SK-N-SH (cell line): ENCODE measurements around the gene RHAG. TPM values are rescaled to one million over a fixed set of nuclear protein-coding genes. Genes with fewer than 3 reads are reported as not detected.
"Not testable (repeated sequence)": the region's sequence is repeated elsewhere in the genome, so short reads cannot be mapped to it uniquely, and the experiment has no call there.

Experiments used
- CTCF ChIA-PET: fragments of 300-600, 350-600 bp; formaldehyde crosslinking; extraction: SDS; loops from one replicate; lab custom pipeline; 2021; lab: Yijun Ruan, JAX
- POLR2A ChIA-PET: fragments of 350-600 bp; sonication (Branson Sonifier 250); formaldehyde crosslinking; extraction: SDS; loops from one replicate; lab custom pipeline; 2020; ENCODE audit warnings: antibody characterized with exemption, inconsistent platforms; lab: Yijun Ruan, JAX
- DNase-seq: peaks from one replicate; pipeline ENCODE4 v3.0.0; 2012
- H2AFZ ChIP-seq: fragments of 200-600 bp; sonication (generic); 2 replicates; pipeline ENCODE4 v1.8.1; 2016; ENCODE audit warnings: antibody characterized with exemption, mild to moderate bottlenecking, low read depth
- H3F3A ChIP-seq: fragments of 200-600 bp; sonication (generic); replicated peaks from 2 replicates; pipeline ENCODE3; 2016; ENCODE audit warnings: antibody characterized with exemption, mild to moderate bottlenecking; ENCODE audit not compliant: insufficient read depth
- H3K27ac ChIP-seq, 2 experiments: fragments of 200-500 bp in 1 of 2; fragments of 200-600 bp in 1 of 2; sonication (Bioruptor generic) in 1 of 2; sonication (generic), shearing (Covaris generic) in 1 of 2; 2 replicates each; pipeline versions ENCODE4 v1.5.1 to v1.6.1; 2014 to 2016; ENCODE audit warnings: low read depth in 2 of 2, inconsistent platforms in 1 of 2, low read length in 1 of 2, mild to moderate bottlenecking in 1 of 2, mixed read lengths in 1 of 2
- H3K27me3 ChIP-seq: fragments of 200-600 bp; sonication (generic), shearing (Covaris generic); 2 replicates; pipeline ENCODE4 v1.6.1; 2016; ENCODE audit warnings: mixed run types; ENCODE audit not compliant: insufficient read depth
- H3K36me3 ChIP-seq, 2 experiments: fragments of 200-500 bp in 1 of 2; fragments of 200-600 bp in 1 of 2; sonication (Bioruptor generic) in 1 of 2; sonication (generic) in 1 of 2; replicated peaks in 1 of 2; 2 replicates each; pipeline versions ENCODE3 to v1.5.1; 2014 to 2016; ENCODE audit warnings: low read length in 1 of 2, mild to moderate bottlenecking in 1 of 2; ENCODE audit not compliant: insufficient read depth in 2 of 2, control insufficient read depth in 1 of 2
- H3K4me1 ChIP-seq, 2 experiments: fragments of 200-500 bp in 1 of 2; fragments of 200-600 bp in 1 of 2; sonication (Bioruptor generic) in 1 of 2; sonication (generic), shearing (Covaris generic) in 1 of 2; 2 replicates each; pipeline versions ENCODE4 v1.5.1 to v1.6.1; 2014 to 2016; ENCODE audit warnings: low read depth in 1 of 2, low read length in 1 of 2, mixed run types in 1 of 2; ENCODE audit not compliant: insufficient read depth in 2 of 2, control insufficient read depth in 1 of 2
- H3K4me2 ChIP-seq: fragments of 200-600 bp; sonication (generic), shearing (Covaris generic); 2 replicates; pipeline ENCODE4 v1.6.1; 2017; ENCODE audit warnings: mixed run types
- H3K4me3 ChIP-seq, 2 experiments: fragments of 200-500 bp in 1 of 2; fragments of 200-600 bp in 1 of 2; sonication (Bioruptor generic) in 1 of 2; sonication (generic), shearing (Covaris generic) in 1 of 2; 2 replicates each; pipeline versions ENCODE4 v1.5.1 to v1.8.1; 2014 to 2016; ENCODE audit warnings: low read depth in 2 of 2, inconsistent platforms in 1 of 2, low read length in 1 of 2, mild to moderate bottlenecking in 1 of 2, mixed read lengths in 1 of 2, moderate library complexity in 1 of 2
- H3K79me2 ChIP-seq: fragments of 200-600 bp; sonication (generic); 2 replicates; pipeline ENCODE4 v1.8.1; 2017; ENCODE audit warnings: mild to moderate bottlenecking; ENCODE audit not compliant: insufficient read depth
- H3K9ac ChIP-seq: fragments of 200-600 bp; sonication (generic); 2 replicates; pipeline ENCODE4 v1.6.1; 2017; ENCODE audit warnings: mixed run types
- H3K9me2 ChIP-seq: fragments of 200-600 bp; sonication (generic); 2 replicates; pipeline ENCODE4 v1.6.1; 2017; ENCODE audit warnings: mixed run types
- H3K9me3 ChIP-seq: fragments of 200-600 bp; sonication (generic); 2 replicates; pipeline ENCODE4 v1.6.1; 2017; ENCODE audit warnings: mixed run types, mild to moderate bottlenecking, moderate library complexity
- H4K20me1 ChIP-seq: fragments of 200-600 bp; sonication (generic); 2 replicates; pipeline ENCODE4 v1.6.1; 2017; ENCODE audit warnings: mild to moderate bottlenecking, mixed run types; ENCODE audit not compliant: insufficient read depth
- CTCF ChIP-seq: fragments of 200-600 bp; sonication (generic); IDR thresholded peaks from 2 replicates; pipeline ENCODE4 v1.6.1; 2017; ENCODE audit warnings: antibody characterized with exemption, mild to moderate bottlenecking, moderate library complexity
- EP300 ChIP-seq, 2 experiments: IDR thresholded peaks; 2 replicates each; pipeline versions ENCODE4 v1.4.0 to v1.6.1; 2012; ENCODE audit warnings: borderline replicate concordance in 1 of 2, low read depth in 1 of 2, low read length in 1 of 2
- FOXM1 ChIP-seq: IDR thresholded peaks from 2 replicates; pipeline ENCODE4 v1.4.0; 2012; ENCODE audit warnings: low read depth, mild to moderate bottlenecking
- NFIC ChIP-seq: IDR thresholded peaks from 2 replicates; pipeline ENCODE4 v1.4.0; 2012; ENCODE audit warnings: borderline replicate concordance
- REST ChIP-seq: IDR thresholded peaks from 2 replicates; pipeline ENCODE4 v1.6.1; 2012; ENCODE audit warnings: mild to moderate bottlenecking, low read depth, low read length, moderate library complexity
- SIN3A ChIP-seq: IDR thresholded peaks from 2 replicates; pipeline ENCODE4 v1.6.1; 2012; ENCODE audit warnings: low read depth, mild to moderate bottlenecking, low read length, moderate library complexity, borderline replicate concordance
- SMC3 ChIP-seq: IDR thresholded peaks from 2 replicates; pipeline ENCODE4 v1.6.1; 2012; ENCODE audit warnings: low read depth, low read length, improper control_type of control experiment
- ZBTB33 ChIP-seq: IDR thresholded peaks from 2 replicates; pipeline ENCODE4 v1.4.0; 2012; ENCODE audit warnings: low read depth, borderline replicate concordance
- WGBS: methylation state at CpG from one replicate; pipeline ENCODE4 v1.1.6; 2017; ENCODE audit warnings: low lambda C conversion rate; 5-methylcytosine and 5-hydroxymethylcytosine counted together
- polyA plus RNA-seq, 3 experiments: library from polyadenylated mRNA; depleted of rRNA; stranded (reverse); fragments of >200 nt; gene quantifications; 2 replicates each; pipeline ENCODE4 v1.2.3, GENCODE V29; 2012

RHAG gene
- polyA plus RNA-seq, 1 of the 3 experiments (the other 2 are of a cell fraction) = not detected

- TF ChIP-seq CTCF = peak; percentile 86
Measured at GRCh38 chr6:49606721-49607390, 29.8 kb downstream of the RHAG start (continued).

- H3K36me3 ChIP-seq, CTCF ChIA-PET, H3K27ac ChIP-seq, DNase-seq, H2AFZ ChIP-seq, H3K9ac ChIP-seq, H3K9me2 ChIP-seq, H3K27me3 ChIP-seq, H3K4me1 ChIP-seq, H4K20me1 ChIP-seq, H3F3A ChIP-seq, H3K79me2 ChIP-seq, H3K4me3 ChIP-seq, H3K4me2 ChIP-seq, H3K9me3 ChIP-seq, POLR2A ChIA-PET: not testable (repeated sequence)
- 9% methylated on average over 3 of the region's 3 CpGs for WGBS
Measured at GRCh38 chr6:49604080-49604479, 32.6 kb downstream of the RHAG start.

GRCh38 chr6:49587262-49587661, 49.4 kb downstream of the RHAG start:
- H4K20me1 ChIP-seq, H3K27ac ChIP-seq, H3K4me2 ChIP-seq, H3K9me3 ChIP-seq, H3K79me2 ChIP-seq, H3K9ac ChIP-seq, CTCF ChIA-PET, H3K4me3 ChIP-seq, POLR2A ChIA-PET, H3K9me2 ChIP-seq, H3K36me3 ChIP-seq, H3K4me1 ChIP-seq, H3K27me3 ChIP-seq, H2AFZ ChIP-seq, DNase-seq, H3F3A ChIP-seq: not testable (repeated sequence)
- WGBS = 7% methylated on average over 5 of the region's 5 CpGs

- H3K36me3 ChIP-seq = no peaks in the 10 kb centered on the region
- H3K4me3 ChIP-seq = no peak overlapping the region
- H3K9me2 ChIP-seq = no peaks in the 10 kb centered on the region
- no peaks in the 10 kb centered on the region; the same call in 1 of the 2 replicates for H3K27me3 ChIP-seq
- H3K4me1 ChIP-seq = no peaks in the 10 kb centered on the region
- DNase-seq = no peak
- H3K4me2 ChIP-seq = no peak overlapping the region
- no peaks in the 10 kb centered on the region for H4K20me1 ChIP-seq
- H3K9me3 ChIP-seq = no peaks in the 10 kb centered on the region
- POLR2A ChIA-PET = no interaction called here
- H3K9ac ChIP-seq = no peak overlapping the region
- CTCF ChIA-PET = no interaction called here
- no peaks in the 10 kb centered on the region for H3F3A ChIP-seq
- no peaks in the 10 kb centered on the region for H3K79me2 ChIP-seq
- no peak overlapping the region for H2AFZ ChIP-seq
- no peak overlapping the region for H3K27ac ChIP-seq
- WGBS = 3% methylated on average over 1 of the region's 1 CpG
- TF ChIP-seq NFIC (no peak), FOXM1 (no peak), CTCF (no peak), SMC3 (no peak), SIN3A (no peak), ZBTB33 (no peak), REST (no peak), EP300 (IDR thresholded peaks at IDR 0.05; ENCODE audit: borderline replicate concordance in 1 of 2, low read depth in 1 of 2, low read length in 1 of 2) (no peak)
Measured at GRCh38 chr6:49582529-49582928, 54.1 kb downstream of the RHAG start.
